OCI-LY1 (cell line): ENCODE results near the gene C1QB.
"Not testable (repeated sequence)": the region's sequence is repeated elsewhere in the genome, so short reads cannot be mapped to it uniquely, and the experiment has no call there.

Source experiments
- H2AFZ ChIP-seq: fragments of 200-600 bp; sonication (generic), shearing (Covaris generic); 2 replicates; pipeline ENCODE4 v1.6.0; 2014; ENCODE audit warnings: antibody characterized with exemption, mild to moderate bottlenecking, low read length
- H3F3A ChIP-seq: fragments of 200-600 bp; sonication (generic), shearing (Covaris generic); 2 replicates; pipeline ENCODE4 v1.6.0; 2014; ENCODE audit warnings: mild to moderate bottlenecking, antibody characterized with exemption, low read length, moderate library complexity; ENCODE audit not compliant: insufficient read depth
- H3K27ac ChIP-seq: fragments of 200-600 bp; sonication (generic); 2 replicates; pipeline ENCODE4 v1.5.1; 2014; ENCODE audit warnings: low read length, mixed run types, mild to moderate bottlenecking, low read depth; ENCODE audit not compliant: poor library complexity, severe bottlenecking
- H3K27me3 ChIP-seq: fragments of 200-600 bp; sonication (generic); 2 replicates; pipeline ENCODE4 v1.6.0; 2014; ENCODE audit warnings: antibody characterized with exemption, mild to moderate bottlenecking, low read length, moderate library complexity; ENCODE audit not compliant: insufficient read depth
- H3K36me3 ChIP-seq: fragments of 200-600 bp; sonication (generic); 2 replicates; pipeline ENCODE4 v1.6.1; 2014; ENCODE audit warnings: mild to moderate bottlenecking, antibody characterized with exemption, low read length, moderate library complexity, mixed read lengths; ENCODE audit not compliant: insufficient read depth
- H3K4me1 ChIP-seq: fragments of 200-600 bp; sonication (generic); 2 replicates; pipeline ENCODE4 v1.5.1; 2014; ENCODE audit warnings: mild to moderate bottlenecking, low read length, moderate library complexity; ENCODE audit not compliant: insufficient read depth, severe bottlenecking
- H3K4me2 ChIP-seq: fragments of 200-600 bp; sonication (generic), shearing (Covaris generic); 2 replicates; pipeline ENCODE4 v1.6.1; 2014; ENCODE audit warnings: low read length
- H3K4me3 ChIP-seq: fragments of 200-600 bp; sonication (generic); 2 replicates; pipeline ENCODE4 v1.5.1; 2014; ENCODE audit warnings: low read length, low read depth, mild to moderate bottlenecking, mixed read lengths; ENCODE audit not compliant: poor library complexity, severe bottlenecking
- H3K79me2 ChIP-seq: fragments of 200-600 bp; shearing (Covaris generic); 2 replicates; pipeline ENCODE4 v1.6.1; 2016; ENCODE audit warnings: mixed run types, low read length, mixed read lengths; ENCODE audit not compliant: insufficient read depth
- H3K9ac ChIP-seq: fragments of 200-600 bp; sonication (generic), shearing (Covaris generic); 2 replicates; pipeline ENCODE4 v1.6.1; 2014; ENCODE audit warnings: mild to moderate bottlenecking, low read length, mixed read lengths
- H3K9me2 ChIP-seq: fragments of 200-600 bp; sonication (generic), shearing (Covaris generic); 2 replicates; pipeline ENCODE4 v1.6.1; 2014; ENCODE audit warnings: low read depth, mild to moderate bottlenecking, low read length, mixed read lengths
- H3K9me3 ChIP-seq: fragments of 200-600 bp; shearing (Covaris generic); 2 replicates; pipeline ENCODE4 v1.6.1; 2014; ENCODE audit warnings: low read length, mixed read lengths
- H4K20me1 ChIP-seq: fragments of 200-600 bp; sonication (generic), shearing (Covaris generic); 2 replicates; pipeline ENCODE4 v1.6.0; 2016; ENCODE audit warnings: mild to moderate bottlenecking, low read length; ENCODE audit not compliant: insufficient read depth
- CTCF ChIP-seq: fragments of 200-600 bp; sonication (generic), shearing (Covaris generic); IDR thresholded peaks from 2 replicates; pipeline ENCODE4 v1.5.1; 2017; ENCODE audit warnings: mild to moderate bottlenecking, antibody characterized with exemption, low read length, moderate library complexity, mixed read lengths
- EZH2 ChIP-seq: fragments of 200-600 bp; sonication (generic), shearing (Covaris generic); IDR thresholded peaks from 2 replicates; pipeline ENCODE4 v1.8.0; 2017; ENCODE audit warnings: borderline replicate concordance, mixed run types, mild to moderate bottlenecking, antibody characterized with exemption, low read length, moderate library complexity, mixed read lengths

Gene C1QB

GRCh38 chr1:22674410-22674749 is 21.3 kb downstream of the C1QB start:
- H3F3A ChIP-seq, result no peaks in the 10 kb centered on the region
- no peak overlapping the region for H3K9ac ChIP-seq
- H3K79me2 ChIP-seq, result no peaks in the 10 kb centered on the region

GRCh38 chr1:22676151-22676550 is 23.1 kb downstream of the C1QB start:
- H3F3A ChIP-seq, H3K9ac ChIP-seq, H3K9me2 ChIP-seq, H3K36me3 ChIP-seq, H3K9me3 ChIP-seq, H4K20me1 ChIP-seq, H3K4me2 ChIP-seq, H3K27me3 ChIP-seq, H3K4me1 ChIP-seq, H3K27ac ChIP-seq, H3K79me2 ChIP-seq, H2AFZ ChIP-seq, H3K4me3 ChIP-seq: not testable (repeated sequence)

More at GRCh38 chr1:22674410-22674749, 21.3 kb downstream of the C1QB start:
- H3K27ac ChIP-seq, result no peak overlapping the region
- no peak overlapping the region for H2AFZ ChIP-seq
- H3K9me2 ChIP-seq, result no peaks in the 10 kb centered on the region
- TF ChIP-seq CTCF, result no peak
- no peak for TF ChIP-seq EZH2
- H3K27me3 ChIP-seq, result no peaks in the 10 kb centered on the region
- no peaks in the 10 kb centered on the region for H3K36me3 ChIP-seq
- no peak overlapping the region for H3K4me2 ChIP-seq
- H3K4me3 ChIP-seq, result no peak overlapping the region
- H3K4me1 ChIP-seq, result no peaks in the 10 kb centered on the region
- H3K9me3 ChIP-seq, result no peaks in the 10 kb centered on the region
- no peaks in the 10 kb centered on the region for H4K20me1 ChIP-seq

- Histone ChIP-seq H3K36me3 (no peaks in the 10 kb centered on the region), H4K20me1 (no peaks in the 10 kb centered on the region), H3K9me3 (no peaks in the 10 kb centered on the region), H3K4me2 (no peak overlapping the region), H3K4me1 (no peaks in the 10 kb centered on the region), H2AFZ (no peak overlapping the region), H3K27me3 (no peaks in the 10 kb centered on the region), H3F3A (no peaks in the 10 kb centered on the region), H3K9me2 (no peaks in the 10 kb centered on the region), H3K9ac (no peak overlapping the region), H3K27ac (no peak overlapping the region), H3K4me3 (no peak overlapping the region), H3K79me2 (no peaks in the 10 kb centered on the region)
- no peak for TF ChIP-seq EZH2
- TF ChIP-seq CTCF, result no peak
Observed at GRCh38 chr1:22676916-22677583, 24.0 kb downstream of the C1QB start.
